Keratinocyte (primary cell): ENCODE measurements around the gene DENND4C.

Experiments used
- EZH2 ChIP-seq: IDR thresholded peaks from one replicate; pipeline ENCODE4 v1.6.1; 2012; ENCODE audit warnings: inconsistent platforms, mild to moderate bottlenecking, low read length, moderate library complexity
- TF ChIP-seq, protein P1 (sequence below), 3 experiments: IDR thresholded peaks in 1 of 3; conservative IDR thresholded peaks in 1 of 3; optimal IDR thresholded peaks in 1 of 3; 2 replicates in 2 of 3; 3 replicates in 1 of 3; pipeline versions ENCODE3 to v1.5.1; 2011; ENCODE audit warnings: low read length in 3 of 3, mild to moderate bottlenecking in 3 of 3, moderate library complexity in 2 of 3, control low read depth in 1 of 3, inconsistent platforms in 1 of 3; ENCODE audit not compliant: insufficient read depth in 2 of 3; ENCODE audit errors: extremely low read depth in 1 of 3

DNA sequence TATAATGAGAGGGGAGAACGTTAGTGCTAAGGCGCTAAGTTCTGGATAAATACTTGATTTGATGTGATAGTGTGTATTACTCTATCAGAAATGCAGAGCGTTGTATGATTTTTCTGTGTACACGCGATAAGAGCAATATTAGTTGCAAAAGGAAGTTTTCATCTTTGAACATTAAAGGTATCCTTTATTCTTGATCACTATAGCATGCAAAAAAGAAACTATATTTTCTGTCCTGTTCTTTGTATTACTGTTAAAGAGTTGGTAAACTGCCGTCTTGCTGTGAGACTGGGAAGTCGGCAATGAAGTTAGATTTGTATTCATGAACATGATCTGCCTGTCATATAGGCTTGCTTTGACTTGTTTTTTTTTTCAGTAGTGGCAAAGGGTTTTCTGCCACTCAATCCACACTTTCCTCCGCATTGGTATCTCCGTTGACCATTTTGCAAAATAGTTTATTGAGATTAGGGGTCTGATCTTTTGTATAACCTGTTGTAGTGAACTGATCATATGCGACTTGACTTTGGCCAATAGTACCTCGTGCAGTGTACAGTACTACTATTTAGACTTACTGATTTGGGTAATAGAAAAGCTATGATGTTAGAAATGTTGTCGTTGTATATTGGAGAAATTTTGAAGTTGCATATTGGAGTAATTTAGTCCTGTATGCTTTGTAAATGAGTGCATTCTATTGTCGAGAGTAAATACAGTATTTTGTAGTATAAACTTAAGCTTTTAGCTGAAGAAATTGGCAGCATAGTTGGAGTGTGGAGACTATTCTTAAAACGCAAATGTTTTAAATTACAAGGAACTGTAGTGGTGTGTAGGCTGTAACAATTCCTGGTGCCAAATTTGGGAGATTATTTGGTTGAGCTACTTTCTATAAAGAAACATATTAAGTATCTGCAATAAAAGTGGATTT is 1.7 kb downstream of the DENND4C start:
- TF ChIP-seq, protein P1, sequence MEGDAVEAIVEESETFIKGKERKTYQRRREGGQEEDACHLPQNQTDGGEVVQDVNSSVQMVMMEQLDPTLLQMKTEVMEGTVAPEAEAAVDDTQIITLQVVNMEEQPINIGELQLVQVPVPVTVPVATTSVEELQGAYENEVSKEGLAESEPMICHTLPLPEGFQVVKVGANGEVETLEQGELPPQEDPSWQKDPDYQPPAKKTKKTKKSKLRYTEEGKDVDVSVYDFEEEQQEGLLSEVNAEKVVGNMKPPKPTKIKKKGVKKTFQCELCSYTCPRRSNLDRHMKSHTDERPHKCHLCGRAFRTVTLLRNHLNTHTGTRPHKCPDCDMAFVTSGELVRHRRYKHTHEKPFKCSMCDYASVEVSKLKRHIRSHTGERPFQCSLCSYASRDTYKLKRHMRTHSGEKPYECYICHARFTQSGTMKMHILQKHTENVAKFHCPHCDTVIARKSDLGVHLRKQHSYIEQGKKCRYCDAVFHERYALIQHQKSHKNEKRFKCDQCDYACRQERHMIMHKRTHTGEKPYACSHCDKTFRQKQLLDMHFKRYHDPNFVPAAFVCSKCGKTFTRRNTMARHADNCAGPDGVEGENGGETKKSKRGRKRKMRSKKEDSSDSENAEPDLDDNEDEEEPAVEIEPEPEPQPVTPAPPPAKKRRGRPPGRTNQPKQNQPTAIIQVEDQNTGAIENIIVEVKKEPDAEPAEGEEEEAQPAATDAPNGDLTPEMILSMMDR (optimal IDR thresholded peaks at IDR 0.05 in 1 of 3, IDR thresholded peaks at IDR 0.05 in 1 of 3, conservative IDR thresholded peaks at IDR 0.05 in 1 of 3; ENCODE audit: extremely low read depth in 1 of 3, insufficient read depth in 2 of 3, low read length in 3 of 3), result no peak
- no peak for TF ChIP-seq EZH2
